Superior temporal gyrus (tissue), 1 donor: Measurements from ENCODE around the gene IPCEF1.
"Not testable (repeated sequence)": the region's sequence is repeated elsewhere in the genome, so short reads cannot be mapped to it uniquely, and the experiment has no call there.

Experiments used
- DNase-seq: peaks from one replicate; pipeline ENCODE4 v3.0.0-alpha.2; 2016; ENCODE audit errors: extremely low spot score

IPCEF1 gene

DNA sequence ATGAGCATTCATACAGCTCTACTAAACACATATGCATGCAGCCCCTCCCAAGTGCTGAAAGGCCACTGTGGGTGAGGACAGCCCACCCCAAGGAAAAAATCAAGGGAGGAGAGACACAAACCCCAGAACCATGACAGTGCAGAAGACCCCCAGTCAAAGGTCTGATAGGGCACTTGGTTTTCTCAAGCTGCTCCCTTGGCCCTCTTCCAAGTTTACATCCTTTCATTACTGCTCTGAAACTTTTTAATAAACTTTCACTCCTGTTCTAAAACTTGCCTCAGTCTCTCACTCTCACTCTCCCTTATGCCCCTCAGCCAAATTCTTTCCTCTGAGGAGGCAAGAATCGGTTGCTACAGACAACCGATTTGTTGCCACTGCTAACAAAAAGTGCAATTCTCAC is 24.9 kb downstream of the IPCEF1 start:
- no peak for DNase-seq

DNA sequence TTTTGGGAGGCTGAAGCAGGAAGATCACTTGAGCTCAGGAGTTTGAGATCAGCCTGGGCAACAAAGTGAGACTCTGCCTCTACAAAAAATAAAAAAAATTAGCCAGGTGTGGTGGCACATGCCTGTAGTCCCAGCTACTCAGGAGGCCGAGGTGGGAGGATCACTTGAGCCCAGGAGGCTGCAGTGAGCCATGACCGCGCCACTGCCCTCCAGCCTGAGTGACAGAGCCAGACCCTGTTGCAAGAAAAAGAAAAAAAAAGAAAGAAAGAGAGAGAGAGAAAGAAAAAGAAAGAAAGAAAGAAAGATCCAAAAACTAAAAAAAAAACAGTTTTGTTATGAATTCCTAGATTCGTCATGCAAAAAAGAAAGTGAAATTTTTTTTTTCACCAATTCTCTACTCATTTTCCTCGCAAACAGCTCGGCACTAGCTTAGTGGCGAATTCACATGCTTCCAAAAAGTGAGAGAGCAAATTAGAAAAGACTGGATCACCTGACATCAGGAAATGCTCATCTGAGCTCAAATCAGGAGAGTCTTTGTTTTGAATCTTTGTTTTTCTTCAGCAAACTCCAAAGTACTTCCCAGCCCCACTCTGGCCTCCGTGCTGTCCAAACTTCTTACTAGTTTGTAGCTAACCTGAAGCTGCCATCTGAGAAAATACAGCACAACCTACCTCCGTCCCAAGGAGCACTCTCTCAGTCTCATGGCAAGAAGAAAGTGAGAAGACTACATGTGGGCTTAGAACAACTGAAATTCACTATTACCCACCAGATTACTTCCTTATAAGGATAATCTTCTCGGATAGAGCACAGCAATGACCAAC is 27.0 kb downstream of the IPCEF1 start:
- DNase-seq: no peak

DNA sequence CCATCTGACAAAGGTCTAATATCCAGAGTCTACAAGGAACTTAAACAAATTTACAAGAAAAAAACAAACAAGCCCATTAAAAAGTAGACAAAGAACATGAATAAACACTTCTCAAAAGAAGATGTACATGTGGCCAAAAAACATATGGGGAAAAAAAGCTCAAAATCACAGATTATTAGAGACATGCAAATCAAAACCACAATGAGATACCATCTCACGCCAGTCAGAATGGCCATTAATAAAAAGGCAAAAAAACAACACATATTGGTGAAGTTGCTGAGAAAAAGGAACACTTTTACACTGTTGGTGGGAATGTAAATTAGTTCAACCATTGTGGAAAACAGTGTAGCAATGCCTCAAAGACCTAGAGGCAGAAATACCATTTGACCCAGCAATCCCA is 29.3 kb downstream of the IPCEF1 start:
- not testable (repeated sequence) for DNase-seq

DNA sequence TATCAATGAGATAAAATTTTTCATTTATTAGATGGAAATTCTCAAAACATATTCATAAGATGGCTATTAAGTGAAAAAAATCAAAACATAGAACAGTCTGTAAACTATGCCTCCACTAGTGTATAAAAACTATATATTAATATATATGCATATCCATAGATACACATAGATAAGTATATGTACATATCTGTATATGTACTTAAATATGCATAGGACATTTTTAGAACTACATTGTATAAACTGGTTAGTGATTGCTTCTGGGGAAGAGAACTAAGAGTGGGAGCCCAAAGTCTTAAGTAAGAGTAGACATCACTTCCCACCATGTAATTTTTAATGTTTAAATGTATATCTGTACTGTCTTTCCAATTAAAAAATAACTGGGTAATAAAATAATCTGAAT is 31.5 kb downstream of the IPCEF1 start:
- DNase-seq: no peak

DNA sequence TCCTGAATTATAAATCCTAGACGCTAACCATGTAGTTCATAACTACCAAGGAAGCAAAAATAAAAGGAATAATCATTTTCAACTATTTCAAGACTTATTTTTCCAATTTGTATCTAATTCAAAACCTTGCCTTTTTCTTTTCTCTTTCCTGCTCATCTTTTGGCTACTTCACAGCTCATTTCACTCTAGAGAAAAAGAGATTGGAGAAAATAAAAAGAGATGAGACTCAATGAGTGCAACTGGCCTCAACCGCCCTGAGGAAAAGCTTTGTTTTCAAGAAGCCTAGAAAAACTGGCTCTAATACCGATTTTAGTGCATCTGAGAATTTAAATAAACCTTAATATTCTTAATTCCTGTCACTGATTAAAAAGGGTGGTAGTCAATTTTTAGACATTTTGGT is 36.4 kb downstream of the IPCEF1 start:
- DNase-seq: no peak

- DNase-seq: no peak
Measured at GRCh38 chr6:154319231-154319858, 37.3 kb downstream of the IPCEF1 start.

DNA sequence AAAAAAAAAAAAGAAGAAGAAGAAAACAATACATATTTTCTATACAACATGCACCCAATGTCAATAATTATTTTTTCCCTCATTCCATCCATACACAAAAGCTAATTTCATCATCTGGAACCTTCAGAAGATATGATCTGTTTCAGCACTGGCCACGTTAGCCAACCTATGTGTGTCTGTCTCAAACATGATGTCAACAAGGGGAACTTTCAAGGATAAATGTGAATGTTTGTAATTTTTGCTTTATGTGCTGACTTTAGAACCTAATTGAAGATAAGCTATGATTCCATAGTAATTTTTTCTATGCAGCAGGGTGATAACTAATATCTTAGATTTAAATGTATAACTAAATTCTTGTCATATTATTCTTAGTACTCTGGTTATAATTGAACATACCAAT is 37.9 kb downstream of the IPCEF1 start:
- DNase-seq: no peak

GRCh38 chr6:154316131-154316530 is 40.5 kb downstream of the IPCEF1 start:
- DNase-seq: no peak

- DNase-seq: no peak
Measured at GRCh38 chr6:154314084-154314483, 42.5 kb downstream of the IPCEF1 start.

- DNase-seq: no peak
Measured at GRCh38 chr6:154308986-154309385, 47.6 kb downstream of the IPCEF1 start.

- DNase-seq: no peak
Measured at GRCh38 chr6:154307696-154308425, 48.7 kb downstream of the IPCEF1 start.

GRCh38 chr6:154307147-154307546 is 49.5 kb downstream of the IPCEF1 start:
- not testable (repeated sequence) for DNase-seq

- no peak for DNase-seq
Measured at GRCh38 chr6:154306696-154307095, 49.9 kb downstream of the IPCEF1 start.

- DNase-seq: no peak
Measured at GRCh38 chr6:154304191-154304590, 52.4 kb downstream of the IPCEF1 start.

GRCh38 chr6:154303642-154304041 is 53.0 kb downstream of the IPCEF1 start:
- not testable (repeated sequence) for DNase-seq

DNA sequence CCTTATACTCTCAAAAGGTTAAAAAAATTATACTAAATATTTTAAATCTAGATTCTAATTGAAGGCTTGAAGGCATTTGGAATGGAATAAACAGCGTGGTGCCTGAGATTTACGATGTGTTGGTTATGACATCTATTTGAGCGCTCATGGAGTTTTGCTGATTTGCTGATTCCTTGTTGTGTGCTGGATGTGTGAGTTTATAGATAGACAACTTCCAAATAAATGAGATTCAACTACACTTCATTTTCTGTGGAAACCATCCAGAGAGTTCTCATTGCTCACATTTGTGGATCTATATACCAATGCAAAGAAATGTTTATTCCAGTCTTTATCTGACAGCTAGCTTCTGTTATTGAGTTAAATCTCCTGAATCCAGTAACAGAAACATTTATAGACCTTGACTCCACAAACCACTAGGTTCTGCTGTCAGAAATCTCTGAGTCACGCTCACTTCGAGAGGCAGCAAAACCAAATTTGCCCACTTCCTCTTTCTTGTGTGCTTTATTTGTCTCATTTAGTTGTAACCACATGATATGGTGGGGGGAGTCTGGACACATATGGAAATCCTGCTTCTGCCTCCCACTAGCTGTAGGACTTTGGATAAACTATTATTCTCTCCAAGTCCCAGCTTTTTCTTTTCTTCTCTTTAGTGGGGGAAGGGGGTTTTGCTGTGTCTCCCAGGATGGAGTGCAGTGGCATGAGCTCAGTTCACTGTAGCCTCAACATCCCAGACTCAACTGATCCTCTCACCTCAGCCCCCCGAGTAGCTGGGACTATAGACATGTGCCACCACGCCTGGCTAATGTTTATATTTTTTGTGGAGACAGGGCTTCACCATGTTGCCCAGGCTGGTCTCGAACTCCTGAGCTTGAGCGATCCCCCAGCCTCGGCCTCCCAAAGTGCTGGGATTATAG is 54.5 kb downstream of the IPCEF1 start:
- peak; percentile 39 for DNase-seq

DNA sequence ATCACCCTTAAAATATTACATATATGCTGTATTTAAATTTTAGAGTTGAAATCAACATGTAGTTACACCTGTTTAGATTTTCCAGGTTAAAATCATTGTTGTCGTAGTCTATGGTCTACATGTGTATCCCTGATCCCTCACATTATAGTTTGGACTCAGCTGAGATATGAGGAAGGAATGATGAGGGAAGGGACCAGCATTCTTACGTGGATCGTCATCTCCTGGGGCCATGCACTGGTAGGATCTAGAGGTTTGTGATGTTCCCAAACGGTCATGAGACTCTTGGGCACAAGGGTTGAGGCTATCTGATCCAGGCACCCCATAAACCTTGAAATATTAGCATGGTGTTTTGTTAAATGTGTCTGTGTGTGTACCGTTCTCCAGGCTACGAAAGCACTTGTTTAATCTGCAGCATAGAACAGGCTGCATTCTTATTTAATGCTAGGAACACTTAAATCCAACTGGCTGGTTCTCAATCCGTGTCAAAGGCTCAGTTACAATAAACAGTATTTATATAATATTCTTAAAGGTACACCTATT is 55.4 kb downstream of the IPCEF1 start:
- DNase-seq: no peak

DNA sequence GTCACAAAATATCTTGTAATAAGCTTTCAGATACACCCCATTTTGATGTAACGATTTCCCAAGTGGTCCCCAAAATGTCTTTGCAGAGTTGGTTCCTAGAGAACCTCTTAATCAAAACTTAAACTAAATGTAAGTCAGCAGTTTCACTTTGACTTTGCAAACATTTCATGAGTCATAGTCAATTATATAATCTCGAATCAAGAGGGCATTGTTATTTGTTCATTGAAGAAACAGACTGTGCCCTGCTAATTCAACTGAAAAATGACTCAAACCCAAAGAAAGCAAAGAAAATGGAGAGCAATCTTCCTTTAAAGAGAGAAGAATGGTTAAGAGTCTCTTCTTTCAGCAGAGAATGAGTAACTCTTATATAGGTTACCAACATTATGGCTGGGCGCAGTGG is 58.3 kb downstream of the IPCEF1 start:
- DNase-seq: peak; percentile 63

DNA sequence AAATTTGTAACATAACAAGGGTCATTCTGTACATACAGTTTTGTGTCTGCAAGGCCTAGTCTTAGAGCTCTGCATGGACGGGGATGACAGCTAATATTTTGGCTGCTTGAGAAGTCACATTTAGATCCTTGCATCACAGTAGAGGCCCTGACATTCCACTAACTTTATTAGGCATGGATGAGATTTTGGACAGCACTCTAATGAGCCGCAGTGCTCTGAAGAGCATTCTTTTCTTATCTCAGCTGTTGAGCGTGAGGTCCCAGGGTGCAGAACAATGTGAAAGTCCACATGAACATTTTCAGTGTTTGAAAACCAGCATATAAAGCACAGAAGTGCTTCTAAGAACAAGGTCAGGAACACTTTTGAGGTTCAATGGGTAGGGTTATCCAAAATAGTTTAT is 58.9 kb downstream of the IPCEF1 start:
- DNase-seq: no peak

DNA sequence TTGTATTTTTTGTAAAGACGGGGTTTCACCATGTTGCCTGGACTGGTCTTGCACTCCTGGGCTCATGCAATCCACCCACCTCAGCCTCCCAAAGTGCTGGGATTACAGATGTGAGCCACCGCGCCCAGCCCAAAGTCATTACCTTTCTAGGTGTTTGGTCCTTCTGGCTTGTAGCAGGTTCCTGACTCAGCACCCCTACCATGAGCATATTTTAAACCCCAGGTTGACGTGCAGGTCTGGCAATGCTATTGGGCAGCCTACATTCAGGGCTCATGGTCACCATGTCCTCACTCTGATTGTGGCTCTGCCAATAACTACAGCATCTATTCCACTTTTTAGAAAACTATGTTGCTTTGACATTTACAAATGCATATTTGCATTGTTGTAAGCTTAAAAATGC is 59.4 kb downstream of the IPCEF1 start:
- DNase-seq: no peak

GRCh38 chr6:154295733-154296132 is 60.9 kb downstream of the IPCEF1 start:
- no peak for DNase-seq
